GM12878 (cell line): Measurements from ENCODE around the gene MAML3. TPM values are rescaled to one million over a fixed set of nuclear protein-coding genes. Genes with fewer than 3 reads are reported as not detected.

Experiments
- ATAC-seq: fragments of 200-7000 bp; cut with Tn5 transposase; 3 replicates; pipeline ENCODE4 v1.9.1; 2020; ENCODE audit warnings: mild to moderate bottlenecking, moderate library complexity
- BruUV-seq: library from RNA; stranded (reverse); fragments of 400-500 nt; replicated peaks from 2 replicates; lab custom pipeline; 2021; lab: Mats Ljungman, UMichigan
- CTCF ChIA-PET: fragments of 300-600 bp; sonication (Branson Sonifier 250); formaldehyde crosslinking; extraction: SDS; loops from one replicate; lab custom pipeline; 2021; ENCODE audit warnings: inconsistent platforms; lab: Yijun Ruan, JAX
- POLR2A ChIA-PET: fragments of 350-600 bp; formaldehyde crosslinking; extraction: SDS; loops from one replicate; lab custom pipeline; 2021; ENCODE audit warnings: inconsistent platforms; lab: Charles Lee
- RAD21 ChIA-PET: fragments of 300-600 bp; sonication (Branson Sonifier 250); formaldehyde crosslinking; loops from one replicate; lab custom pipeline; 2023; ENCODE audit warnings: antibody characterized with exemption; ENCODE audit not compliant: unreplicated experiment; lab: Charles Lee
- SMC1A ChIA-PET: fragments of 300-600 bp; sonication (Branson Sonifier 250); formaldehyde crosslinking; loops from one replicate; lab custom pipeline; 2023; ENCODE audit not compliant: unreplicated experiment, uncharacterized antibody; lab: Charles Lee
- DNase-seq: peaks from one replicate; pipeline ENCODE4 v3.0.0-alpha.2; 2011; ENCODE audit warnings: low read depth, low spot score
- FAIRE-seq: peaks from 3 replicates; lab custom pipeline; 2011; peaks lifted over from hg19 to GRCh38; lab: Jason Lieb, UNC
- H2AFZ ChIP-seq: 2 replicates; pipeline ENCODE4 v1.6.0; 2011; ENCODE audit warnings: low read depth, low read length, control low read depth; ENCODE audit not compliant: control insufficient read depth
- H3K27ac ChIP-seq: 2 replicates; pipeline ENCODE4 v1.5.1; 2011; ENCODE audit warnings: control low read depth; ENCODE audit not compliant: control insufficient read depth, insufficient read depth
- H3K27me3 ChIP-seq, 2 experiments: replicated peaks in 1 of 2; 2 replicates each; pipeline versions ENCODE4 v1.6.0 to v1.6.1; 2011; ENCODE audit warnings: low read length in 1 of 2; ENCODE audit not compliant: control insufficient read depth in 2 of 2, insufficient read depth in 2 of 2
- H3K36me3 ChIP-seq, 2 experiments: 2 replicates each; pipeline ENCODE4 v1.5.1; 2011; ENCODE audit warnings: low read length in 1 of 2; ENCODE audit not compliant: control insufficient read depth in 2 of 2, insufficient read depth in 2 of 2
- H3K4me1 ChIP-seq: 2 replicates; pipeline ENCODE4 v1.6.1; 2011; ENCODE audit warnings: mild to moderate bottlenecking, low read length, moderate library complexity, mixed read lengths; ENCODE audit not compliant: control insufficient read depth, insufficient read depth
- H3K4me2 ChIP-seq: 2 replicates; pipeline ENCODE4 v1.6.0; 2011; ENCODE audit warnings: control low read depth; ENCODE audit not compliant: control insufficient read depth, insufficient read depth
- H3K4me3 ChIP-seq: fragments of 200-600 bp; sonication (generic); 2 replicates; pipeline ENCODE4 v1.5.1; 2016
- H3K79me2 ChIP-seq: 2 replicates; pipeline ENCODE4 v1.6.0; 2011; ENCODE audit warnings: low read length; ENCODE audit not compliant: control insufficient read depth, insufficient read depth
- H3K9ac ChIP-seq: 2 replicates; pipeline ENCODE4 v1.8.0; 2011; ENCODE audit warnings: low read length, control low read depth, mixed read lengths; ENCODE audit not compliant: control insufficient read depth, insufficient read depth
- H3K9me3 ChIP-seq: replicated peaks from 3 replicates; pipeline ENCODE4 v1.5.1; 2011; ENCODE audit warnings: mild to moderate bottlenecking, low read length; ENCODE audit not compliant: control insufficient read depth, insufficient read depth
- H4K20me1 ChIP-seq: 2 replicates; pipeline ENCODE4 v1.6.0; 2011; ENCODE audit not compliant: control insufficient read depth, insufficient read depth
- BCL3 ChIP-seq: IDR thresholded peaks from 2 replicates; pipeline ENCODE4 v1.6.1; 2011; ENCODE audit warnings: borderline replicate concordance, low read depth, mild to moderate bottlenecking, moderate library complexity, low read length; ENCODE audit not compliant: insufficient read depth, poor library complexity, severe bottlenecking
- CBFB ChIP-seq: IDR thresholded peaks from 2 replicates; pipeline ENCODE4 v1.6.1; 2016; ENCODE audit warnings: antibody characterized with exemption, low read depth
- EP300 ChIP-seq, 2 experiments: fragments of 150-350 bp in 1 of 2; IDR thresholded peaks; 2 replicates each; pipeline ENCODE4 v1.6.1; 2011 to 2012; ENCODE audit warnings: low read depth in 2 of 2, low read length in 2 of 2, borderline replicate concordance in 1 of 2, improper control_type of control experiment in 1 of 2, inconsistent platforms in 1 of 2; ENCODE audit not compliant: control insufficient read depth in 1 of 2
- FOS ChIP-seq: IDR thresholded peaks from 3 replicates; pipeline ENCODE4 v1.6.1; 2011; ENCODE audit warnings: borderline replicate concordance; ENCODE audit not compliant: insufficient read length; ENCODE audit errors: extremely low read depth
- NFIC ChIP-seq: IDR thresholded peaks from 2 replicates; pipeline ENCODE4 v1.6.1; 2012; ENCODE audit warnings: low read depth, mild to moderate bottlenecking, inconsistent platforms, low read length, moderate library complexity
- POLR2AphosphoS2 ChIP-seq: IDR thresholded peaks from 2 replicates; pipeline ENCODE4 v1.6.1; 2011; ENCODE audit warnings: low read depth, mild to moderate bottlenecking, low read length, improper control_type of control experiment, moderate library complexity
- POLR2AphosphoS5 ChIP-seq: IDR thresholded peaks from 2 replicates; pipeline ENCODE4 v1.6.1; 2011; ENCODE audit warnings: mild to moderate bottlenecking, low read length, inconsistent platforms
- RBBP5 ChIP-seq: fragments of 200-600 bp; sonication (generic); conservative IDR thresholded peaks from 2 replicates; pipeline ENCODE4 v1.6.1; 2016
- SMARCA5 ChIP-seq: fragments of 450-650 bp; IDR thresholded peaks from 2 replicates; pipeline ENCODE4 v1.6.1; 2017; ENCODE audit warnings: mild to moderate bottlenecking
- USF1 ChIP-seq: IDR thresholded peaks from 2 replicates; pipeline ENCODE4 v1.6.1; 2011; ENCODE audit warnings: borderline replicate concordance, low read depth, mild to moderate bottlenecking, moderate library complexity, mixed read lengths, low read length; ENCODE audit not compliant: insufficient read depth; ENCODE audit errors: extremely low read length
- WGBS: methylation state at CpG from one replicate; pipeline ENCODE4 v1.1.6; 2016; ENCODE audit warnings: low lambda C conversion rate; ENCODE audit not compliant: insufficient replicate concordance, insufficient coverage; ENCODE audit errors: missing lambda C conversion rate; 5-methylcytosine and 5-hydroxymethylcytosine counted together
- in situ Hi-C: fragments of 300-500 bp; cut with MboI; formaldehyde crosslinking; loops from 9 replicates; pipeline ENCODE4 v1.14.3; 2018; ENCODE audit warnings: mixed read lengths
- intact Hi-C: fragments of 100-400 bp; cut with micrococcal nuclease; formaldehyde crosslinking; loops from one replicate; pipeline ENCODE4 v1.14.2; 2022; ENCODE audit not compliant: unreplicated experiment
- polyA plus RNA-seq, 11 experiments: library from polyadenylated mRNA; depleted of rRNA in 4 of 11; unstranded in 6 of 11; stranded (reverse) in 5 of 11; fragments of >200 nt; fragmentation: Nextera tagmentation in 4 of 11; fragmentation: Illumina TruSeq in 1 of 11; extraction: Ambion mirVana in 4 of 11; extraction: Trizol in 1 of 11; gene quantifications; 1 replicate in 1 of 11; 2 replicates in 10 of 11; pipeline versions ENCODE4 v1.2.1 to v1.2.3, GENCODE V29; 2011 to 2016; ENCODE audit warnings: inconsistent platforms in 2 of 11, missing spikeins in 2 of 11, low read depth in 1 of 11
- total RNA-seq, 4 experiments: library from RNA; depleted of rRNA in 3 of 4; stranded (reverse); fragments of >200 nt in 3 of 4; fragmentation: Illumina TruSeq in 1 of 4; extraction: Trizol in 1 of 4; gene quantifications; 2 replicates each; pipeline versions ENCODE4 v1.2.1 to v1.2.3, GENCODE V29; 2013 to 2021

The MAML3 gene
- total and polyA plus RNA-seq, 10 of the 15 experiments (the other 5 are each of a cell fraction or from before 2014, with no cell fraction given): under 0.01 to 0.53 (median 0.06) TPM; not detected in 2

DNA sequence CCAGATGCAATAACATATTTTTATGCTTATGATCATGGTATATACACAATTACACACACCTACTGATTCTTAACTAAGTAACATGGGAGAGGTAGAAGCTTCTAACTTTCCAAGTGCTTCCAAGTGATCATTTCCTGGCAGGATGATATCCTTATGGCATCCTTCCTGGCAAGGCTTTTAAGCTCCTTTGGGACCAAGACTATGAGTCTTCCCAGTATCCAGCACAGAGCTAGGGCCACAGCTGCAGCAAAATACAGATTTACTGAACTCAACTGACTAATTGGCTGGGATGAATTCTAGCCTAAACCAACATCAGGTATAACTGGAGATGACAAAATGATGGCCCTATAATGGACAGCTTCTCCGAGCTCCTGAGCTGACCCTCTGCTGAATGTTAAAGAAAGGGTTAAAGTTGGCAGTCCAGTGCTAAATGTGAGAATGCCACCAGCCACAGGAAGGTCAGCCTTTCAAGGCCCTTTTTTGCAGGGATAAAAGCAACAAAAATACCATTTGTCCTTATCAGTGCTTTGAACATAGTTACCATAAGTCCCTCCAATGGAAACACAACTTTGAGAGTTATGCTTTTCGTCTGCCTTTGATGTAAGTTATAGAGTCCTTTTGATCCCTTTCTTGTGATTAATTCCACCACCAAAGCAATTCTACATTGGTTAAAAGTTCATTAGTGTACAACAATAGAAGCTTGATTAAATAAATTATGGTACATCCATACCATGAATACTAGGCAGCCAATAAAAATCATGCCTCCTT is 415.0 kb downstream of the MAML3 start:
- SMC1A ChIA-PET: interaction anchor here (1.9 kb wide), 1 partner anchor 11 kb away, joined by 7 read pairs; no protein-coding TSS in a partner anchor
- ATAC-seq: no peak
- POLR2A ChIA-PET: interaction anchor here (0.6 kb wide), 1 partner anchor 1524 kb away, joined by 3 read pairs; no protein-coding TSS in a partner anchor
- RAD21 ChIA-PET: no interaction called here
- in situ Hi-C loops (no loop called here), intact Hi-C loops (loop anchor here (5.0 to 10.0 kb wide), 2 partner anchors 306 to 513 kb away; no protein-coding TSS in a partner anchor)
- no peak overlapping the region for H2AFZ ChIP-seq
- DNase-seq: no peak
- no peak for FAIRE-seq
- H3K27ac ChIP-seq: no peak overlapping the region
- H3K79me2 ChIP-seq: no peaks in the 10 kb centered on the region
- no TSS peak for BruUV-seq
- H3K9me3 ChIP-seq: no peaks in the 10 kb centered on the region
- no peaks in the 10 kb centered on the region for H3K4me1 ChIP-seq
- peaks cover 8 to 19% of the 10 kb centered on the region in 2 experiments for H3K27me3 ChIP-seq
- CTCF ChIA-PET: interaction anchor here (0.5 to 0.7 kb wide), 2 partner anchors 514 to 830 kb away, joined by 3 read pairs; no protein-coding TSS in a partner anchor
- H3K4me2 ChIP-seq: no peak overlapping the region
- H3K4me3 ChIP-seq: no peak overlapping the region
- WGBS: 0% methylated on average over 2 of the region's 2 CpGs
- TF ChIP-seq POLR2AphosphoS5 (no peak), RBBP5 (no peak), BCL3 (no peak), USF1 (no peak), POLR2AphosphoS2 (no peak), CBFB (no peak), FOS (no peak), EP300 (IDR thresholded peaks at IDR 0.05; ENCODE audit: borderline replicate concordance in 1 of 2, control insufficient read depth in 1 of 2, low read depth in 2 of 2, low read length in 2 of 2) (no peak), NFIC (no peak), SMARCA5 (no peak)
- no peaks in the 10 kb centered on the region for H4K20me1 ChIP-seq
- no peak overlapping the region for H3K9ac ChIP-seq
- H3K36me3 ChIP-seq: no peaks in the 10 kb centered on the region
